ENCODE data around the gene MTSS2. TPM values are rescaled to one million over a fixed set of nuclear protein-coding genes. Genes with fewer than 3 reads are reported as not detected.
"Not testable (repeated sequence)": the region's sequence is repeated elsewhere in the genome, so short reads cannot be mapped to it uniquely, and the experiment has no call there.

The MTSS2 gene
- total RNA-seq, 3 donors from 2014 or later (not counting 1 experiment from before 2014, with no cell fraction given), result 3.8 to 8.8 (median 4.4) TPM

DNA sequence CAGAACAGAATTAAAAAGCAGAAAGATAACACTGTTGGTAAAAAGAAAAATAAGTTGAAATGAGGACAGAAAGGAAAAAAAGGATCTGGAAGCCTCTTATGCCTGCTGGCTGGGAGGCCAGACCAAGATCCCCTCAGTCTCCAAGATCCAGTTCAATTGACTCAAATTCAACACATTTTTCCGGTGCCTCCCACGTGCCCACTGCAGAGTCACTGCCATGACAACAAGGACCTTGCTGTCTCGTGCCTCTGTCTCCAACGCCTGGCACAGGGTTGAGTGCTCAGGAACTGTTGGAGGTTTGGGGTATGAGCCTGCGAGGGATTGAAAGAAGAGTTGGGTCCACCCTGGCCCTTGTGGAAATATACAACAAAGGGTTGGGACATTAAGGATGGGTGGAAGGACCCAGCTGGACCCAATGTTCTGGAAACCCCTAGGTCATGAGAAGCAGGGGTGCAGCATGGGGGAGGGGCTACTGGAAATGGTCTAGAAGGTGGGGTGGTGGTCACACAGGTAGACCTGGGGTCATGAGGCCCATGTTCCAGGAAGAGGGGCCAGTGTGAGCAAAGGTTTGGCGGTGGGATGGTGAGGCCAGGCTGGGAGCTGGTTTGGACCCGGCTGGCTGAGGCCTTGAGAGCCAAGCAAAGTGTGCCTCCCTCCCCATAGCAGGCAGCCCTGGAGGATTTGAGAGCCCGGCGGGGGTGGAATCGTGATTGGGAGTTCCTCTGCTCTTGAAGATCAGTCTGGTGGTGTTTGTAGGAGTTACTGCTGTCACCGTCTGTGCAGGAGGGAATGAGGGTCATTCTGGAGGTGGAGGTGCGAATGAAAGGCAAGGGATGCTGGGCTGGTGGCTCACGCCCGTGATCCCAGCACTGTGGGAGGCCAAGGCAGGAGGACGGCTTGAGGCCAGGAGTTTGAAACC is 38.2 kb downstream of the MTSS2 start:
- peaks cover 0 to 4% of the 10 kb centered on the region in 2 donors for H3K27me3 Mint-ChIP-seq (ENCODE audit: low read depth in 2 of 2)
- no peaks in the 10 kb centered on the region for H3K36me3 Mint-ChIP-seq
- TF ChIP-seq, protein P1, sequence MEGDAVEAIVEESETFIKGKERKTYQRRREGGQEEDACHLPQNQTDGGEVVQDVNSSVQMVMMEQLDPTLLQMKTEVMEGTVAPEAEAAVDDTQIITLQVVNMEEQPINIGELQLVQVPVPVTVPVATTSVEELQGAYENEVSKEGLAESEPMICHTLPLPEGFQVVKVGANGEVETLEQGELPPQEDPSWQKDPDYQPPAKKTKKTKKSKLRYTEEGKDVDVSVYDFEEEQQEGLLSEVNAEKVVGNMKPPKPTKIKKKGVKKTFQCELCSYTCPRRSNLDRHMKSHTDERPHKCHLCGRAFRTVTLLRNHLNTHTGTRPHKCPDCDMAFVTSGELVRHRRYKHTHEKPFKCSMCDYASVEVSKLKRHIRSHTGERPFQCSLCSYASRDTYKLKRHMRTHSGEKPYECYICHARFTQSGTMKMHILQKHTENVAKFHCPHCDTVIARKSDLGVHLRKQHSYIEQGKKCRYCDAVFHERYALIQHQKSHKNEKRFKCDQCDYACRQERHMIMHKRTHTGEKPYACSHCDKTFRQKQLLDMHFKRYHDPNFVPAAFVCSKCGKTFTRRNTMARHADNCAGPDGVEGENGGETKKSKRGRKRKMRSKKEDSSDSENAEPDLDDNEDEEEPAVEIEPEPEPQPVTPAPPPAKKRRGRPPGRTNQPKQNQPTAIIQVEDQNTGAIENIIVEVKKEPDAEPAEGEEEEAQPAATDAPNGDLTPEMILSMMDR (IDR thresholded peaks at IDR 0.05), result no peak
- DNase-seq, result no peak
- H3K27me3 ChIP-seq (ENCODE audit: control insufficient read depth, insufficient read depth, low read length), result no peaks in the 10 kb centered on the region
- 86% methylated on average over 15 of the region's 15 CpGs for WGBS (ENCODE audit: insufficient coverage)
- no peaks in the 10 kb centered on the region for H3K36me3 ChIP-seq (ENCODE audit: control insufficient read depth, insufficient read depth, low read length)
- H3K9me3 ChIP-seq (ENCODE audit: control insufficient read depth, insufficient read depth, low read length), result no peaks in the 10 kb centered on the region
- no peak for ATAC-seq
- H3K4me1 ChIP-seq (ENCODE audit: control insufficient read depth, insufficient read depth, low read length), result no peaks in the 10 kb centered on the region
- no peak overlapping the region for H3K27ac ChIP-seq (ENCODE audit: low read length)
- H3K9me3 Mint-ChIP-seq, result no peaks in the 10 kb centered on the region
- peak overlapping the region in 1 of 2 donors; percentile 16 for H3K27ac Mint-ChIP-seq
- no peaks in the 10 kb centered on the region for H3K4me1 Mint-ChIP-seq
- no peak overlapping the region for H3K4me3 Mint-ChIP-seq
- H3K4me3 ChIP-seq (ENCODE audit: low read length), result no peak overlapping the region
- intact Hi-C loops (cut with micrococcal nuclease), result no loop called here

DNA sequence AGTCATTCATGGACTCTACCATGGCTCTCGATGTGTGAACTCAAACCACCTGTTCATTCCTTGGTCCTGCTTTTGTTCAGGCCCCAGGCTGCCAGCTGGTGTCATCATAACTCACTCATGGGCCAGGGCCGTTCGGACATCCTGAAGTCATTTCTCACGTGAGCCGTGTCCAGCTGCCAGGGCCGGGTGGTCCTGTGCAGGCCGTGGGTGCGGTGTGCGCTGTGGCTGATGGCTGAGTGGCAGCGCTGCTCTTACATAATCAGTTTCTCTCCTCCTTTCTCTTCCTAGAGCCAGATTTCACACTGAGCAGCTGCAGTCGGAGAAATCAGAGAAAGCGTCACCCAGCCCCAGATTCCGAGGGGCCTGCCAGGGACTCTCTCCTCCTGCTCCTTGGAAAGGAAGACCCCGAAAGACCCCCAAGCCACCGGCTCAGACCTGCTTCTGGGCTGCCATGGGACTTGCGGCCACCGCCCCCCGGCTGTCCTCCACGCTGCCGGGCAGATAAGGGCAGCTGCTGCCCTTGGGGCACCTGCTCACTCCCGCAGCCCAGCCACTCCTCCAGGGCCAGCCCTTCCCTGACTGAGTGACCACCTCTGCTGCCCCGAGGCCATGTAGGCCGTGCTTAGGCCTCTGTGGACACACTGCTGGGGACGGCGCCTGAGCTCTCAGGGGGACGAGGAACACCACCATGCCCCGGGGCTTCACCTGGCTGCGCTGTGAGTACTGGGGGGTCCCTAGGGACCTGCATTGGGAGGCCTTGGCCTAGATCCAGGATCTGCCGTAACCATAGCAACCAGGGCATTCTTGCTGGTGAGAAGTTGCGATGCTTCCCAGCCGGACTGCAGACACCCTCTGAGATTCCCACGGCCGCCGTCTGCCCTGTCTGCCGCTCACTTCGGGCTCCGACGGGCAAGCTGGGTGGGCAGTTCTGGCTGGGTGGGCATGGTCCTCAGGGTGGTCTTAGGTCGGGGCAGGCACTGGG is 39.3 kb downstream of the MTSS2 start, which contains the start of gene IL34:
Gene IL34, plus strand, starts transcription at position 300 of the 982 bp plus-strand sequence. Its CDS starts 389 bp downstream, at position 689.
- intact Hi-C loops (cut with micrococcal nuclease), result no loop called here

GRCh38 chr16:70644763-70645597 is 40.9 kb downstream of the MTSS2 start:
- ATAC-seq, result no peak
- WGBS (ENCODE audit: insufficient coverage), result 87% methylated on average over 10 of the region's 10 CpGs
- Mint-ChIP-seq H3K4me1 (no peaks in the 10 kb centered on the region), H3K9me3 (no peaks in the 10 kb centered on the region), H3K36me3 (no peaks in the 10 kb centered on the region), H3K27ac (no peak overlapping the region), H3K27me3 (ENCODE audit: low read depth in 2 of 2) (peaks cover 0 to 4% of the 10 kb centered on the region in 2 donors), H3K4me3 (no peak overlapping the region)
- TF ChIP-seq, protein P1 (IDR thresholded peaks at IDR 0.05), result no peak
- Histone ChIP-seq H3K4me1 (ENCODE audit: control insufficient read depth, insufficient read depth, low read length) (no peaks in the 10 kb centered on the region), H3K27me3 (ENCODE audit: control insufficient read depth, insufficient read depth, low read length) (no peaks in the 10 kb centered on the region), H3K27ac (ENCODE audit: low read length) (no peak overlapping the region), H3K36me3 (ENCODE audit: control insufficient read depth, insufficient read depth, low read length) (no peaks in the 10 kb centered on the region), H3K4me3 (ENCODE audit: low read length) (no peak overlapping the region), H3K9me3 (ENCODE audit: control insufficient read depth, insufficient read depth, low read length) (no peaks in the 10 kb centered on the region)
- DNase-seq, result no peak
- intact Hi-C loops (cut with micrococcal nuclease), result no loop called here

More for the DNA sequence above, 39.3 kb downstream of the MTSS2 start, which contains the start of gene IL34:
- Mint-ChIP-seq H3K27ac (no peak within 1 kb of the TSS), H3K36me3 (no peaks in the 10 kb centered on the region), H3K4me3 (no peak within 1 kb of the TSS), H3K9me3 (no peaks in the 10 kb centered on the region), H3K27me3 (ENCODE audit: low read depth in 2 of 2) (peaks cover 0 to 8% of the 10 kb centered on the region in 2 donors), H3K4me1 (no peaks in the 10 kb centered on the region)
- TF ChIP-seq, protein P1 (IDR thresholded peaks at IDR 0.05), result no peak
- no peaks in the 10 kb centered on the region for H3K36me3 ChIP-seq (ENCODE audit: control insufficient read depth, insufficient read depth, low read length)
- H3K27ac ChIP-seq (ENCODE audit: low read length), result no peak within 1 kb of the TSS
- ATAC-seq (no peak), DNase-seq (no peak)
- no peaks in the 10 kb centered on the region for H3K27me3 ChIP-seq (ENCODE audit: control insufficient read depth, insufficient read depth, low read length)
- H3K4me1 ChIP-seq (ENCODE audit: control insufficient read depth, insufficient read depth, low read length), result no peaks in the 10 kb centered on the region
- H3K4me3 ChIP-seq (ENCODE audit: low read length), result no peak within 1 kb of the TSS
- WGBS (ENCODE audit: insufficient coverage), result 91% methylated on average over 39 of the region's 39 CpGs
- no peaks in the 10 kb centered on the region for H3K9me3 ChIP-seq (ENCODE audit: control insufficient read depth, insufficient read depth, low read length)

- H3K36me3 ChIP-seq (ENCODE audit: control insufficient read depth, insufficient read depth, low read length); H3K4me1 Mint-ChIP-seq; H3K27ac ChIP-seq (ENCODE audit: low read length); H3K27me3 Mint-ChIP-seq (ENCODE audit: low read depth in 2 of 2); H3K4me3 ChIP-seq (ENCODE audit: low read length); H3K36me3 Mint-ChIP-seq; intact Hi-C loops (cut with micrococcal nuclease); ATAC-seq; H3K27me3 ChIP-seq (ENCODE audit: control insufficient read depth, insufficient read depth, low read length); H3K4me3 Mint-ChIP-seq; H3K4me1 ChIP-seq (ENCODE audit: control insufficient read depth, insufficient read depth, low read length); H3K9me3 Mint-ChIP-seq; H3K9me3 ChIP-seq (ENCODE audit: control insufficient read depth, insufficient read depth, low read length); H3K27ac Mint-ChIP-seq; DNase-seq: not testable (repeated sequence)
- 83% methylated on average over 7 of the region's 7 CpGs for WGBS (ENCODE audit: insufficient coverage)
Observed at GRCh38 chr16:70643264-70643663, 42.6 kb downstream of the MTSS2 start.
